K562 (cell line): Measurements from ENCODE around the gene MAZ. TPM values are rescaled to one million over a fixed set of nuclear protein-coding genes. Genes with fewer than 3 reads are reported as not detected.
"Not testable (repeated sequence)": the region's sequence is repeated elsewhere in the genome, so short reads cannot be mapped to it uniquely, and the experiment has no call there.

Source experiments
- ATAC-seq: fragments of 200-7000 bp; cut with Tn5 transposase; 3 replicates; pipeline ENCODE4 v1.9.1; 2020; ENCODE audit warnings: moderate library complexity
- BruUV-seq: library from RNA; stranded (reverse); fragments of 400-500 nt; replicated peaks from 2 replicates; lab custom pipeline; 2021; lab: Mats Ljungman, UMichigan
- CTCF ChIA-PET: fragments of 300-600 bp; formaldehyde crosslinking; extraction: SDS; loops from one replicate; lab custom pipeline; 2021; ENCODE audit warnings: low intra/inter-chr PET ratio; lab: Yijun Ruan, JAX
- POLR2A ChIA-PET: fragments of 300-600, 350-650 bp; sonication (Branson Sonifier 250); formaldehyde crosslinking; extraction: SDS; loops from one replicate; lab custom pipeline; 2021; ENCODE audit warnings: antibody characterized with exemption, inconsistent platforms; lab: Yijun Ruan, JAX
- DNase-seq, 4 experiments: peaks; one replicate each; pipeline versions ENCODE4 v3.0.0 to v3.0.0-alpha.2; 2011 to 2018; ENCODE audit warnings: low spot score in 3 of 4, mixed read lengths in 3 of 4; ENCODE audit errors: extremely low read depth in 1 of 4
- FAIRE-seq: peaks from 2 replicates; lab custom pipeline; 2011; peaks lifted over from hg19 to GRCh38; lab: Jason Lieb, UNC
- H2AFZ ChIP-seq: 2 replicates; pipeline ENCODE4 v1.6.0; 2011; ENCODE audit warnings: low read depth, low read length, control low read depth, inconsistent platforms
- H3K27ac ChIP-seq: fragments of 200-600 bp; 3 replicates; pipeline ENCODE4 v1.8.0; 2011; ENCODE audit warnings: low read depth, mild to moderate bottlenecking, control low read depth, inconsistent platforms, low read length, moderate library complexity, mixed read lengths; ENCODE audit errors: extremely low read depth
- H3K27me3 ChIP-seq, 2 experiments: fragments of 300-600 bp in 1 of 2; 2 replicates in 1 of 2; 3 replicates in 1 of 2; pipeline versions ENCODE4 v1.6.0 to v1.8.0; 2011; ENCODE audit warnings: inconsistent platforms in 2 of 2, low read length in 2 of 2, mild to moderate bottlenecking in 1 of 2, mixed read lengths in 1 of 2, moderate library complexity in 1 of 2; ENCODE audit not compliant: control insufficient read depth in 2 of 2, insufficient read depth in 2 of 2
- H3K36me3 ChIP-seq: fragments of 300-600 bp; 3 replicates; pipeline ENCODE4 v1.8.0; 2011; ENCODE audit warnings: mild to moderate bottlenecking, low read length, inconsistent platforms; ENCODE audit not compliant: control insufficient read depth, insufficient read depth
- H3K4me1 ChIP-seq, 2 experiments: fragments of 200-600 bp in 1 of 2; replicated peaks in 1 of 2; 2 replicates in 1 of 2; 3 replicates in 1 of 2; pipeline versions ENCODE4 v1.5.1 to v1.8.0; 2011; ENCODE audit warnings: inconsistent platforms in 2 of 2, low read length in 2 of 2, mild to moderate bottlenecking in 1 of 2, mixed read lengths in 1 of 2, moderate library complexity in 1 of 2; ENCODE audit not compliant: control insufficient read depth in 2 of 2, insufficient read depth in 2 of 2
- H3K4me2 ChIP-seq: 2 replicates; pipeline ENCODE4 v1.6.1; 2011; ENCODE audit warnings: low read length, control low read depth, inconsistent platforms, mixed read lengths; ENCODE audit not compliant: insufficient read depth
- H3K4me3 ChIP-seq: fragments of 200-600 bp; sonication (generic), shearing (Covaris generic); 2 replicates; pipeline ENCODE4 v1.5.1; 2016; ENCODE audit warnings: control low read depth, inconsistent platforms
- H3K79me2 ChIP-seq: fragments of 200-600 bp; 3 replicates; pipeline ENCODE4 v1.8.0; 2011; ENCODE audit warnings: low read length, inconsistent platforms; ENCODE audit not compliant: control insufficient read depth, insufficient read depth
- H3K9ac ChIP-seq, 2 experiments: 2 replicates each; pipeline versions ENCODE4 v1.6.0 to v1.6.1; 2011; ENCODE audit warnings: low read depth in 2 of 2, low read length in 2 of 2, control low read depth in 1 of 2, inconsistent platforms in 1 of 2, mild to moderate bottlenecking in 1 of 2, mixed read lengths in 1 of 2; ENCODE audit not compliant: insufficient read depth in 1 of 2
- H3K9me1 ChIP-seq: one replicate; pipeline ENCODE4 v1.6.0; 2011; ENCODE audit warnings: inconsistent platforms, mild to moderate bottlenecking, low read length, moderate library complexity; ENCODE audit not compliant: control insufficient read depth, insufficient read depth
- H3K9me3 ChIP-seq: replicated peaks from 2 replicates; pipeline ENCODE4 v1.5.1; 2011; ENCODE audit warnings: low read depth, low read length, inconsistent platforms; ENCODE audit not compliant: control insufficient read depth, insufficient read depth
- H4K20me1 ChIP-seq: replicated peaks from 2 replicates; pipeline ENCODE4 v1.6.1; 2011; ENCODE audit warnings: low read length, inconsistent platforms, mixed read lengths; ENCODE audit not compliant: control insufficient read depth, insufficient read depth
- USF1 ChIP-seq: sonication (generic); formaldehyde crosslinking; IDR thresholded peaks from 2 replicates; pipeline ENCODE4 v1.9.0; 2022; ENCODE audit warnings: mild to moderate bottlenecking, missing genetic modification reagents
- ZNF3 ChIP-seq: fragments of 250-450 bp; sonication (Bioruptor Pico); IDR thresholded peaks from 2 replicates; pipeline ENCODE4 v1.5.0; 2021; ENCODE audit warnings: mild to moderate bottlenecking, moderate library complexity
- WGBS: fragments of 100-300 bp; shearing (Covaris generic); methylation state at CpG from one replicate; pipeline ENCODE4 v1.1.6; 2016; ENCODE audit warnings: low coverage, mixed read lengths; ENCODE audit not compliant: insufficient coverage; ENCODE audit errors: missing lambda C conversion rate; 5-methylcytosine and 5-hydroxymethylcytosine counted together
- in situ Hi-C: fragments of 300-500 bp; cut with MboI; formaldehyde crosslinking; loops from 4 replicates; pipeline ENCODE4 v1.15.0; 2018; ENCODE audit warnings: inconsistent platforms, mixed read lengths
- intact Hi-C: fragments of 100-400 bp; cut with micrococcal nuclease; formaldehyde crosslinking; loops from 2 replicates; pipeline ENCODE4 v1.14.2; 2022
- polyA plus RNA-seq, 8 experiments: library from polyadenylated mRNA; depleted of rRNA in 4 of 8; stranded (reverse) in 5 of 8; unstranded in 3 of 8; fragments of >200 nt; fragmentation: Nextera tagmentation in 2 of 8; fragmentation: Illumina TruSeq in 1 of 8; extraction: Ambion mirVana in 2 of 8; extraction: Trizol in 1 of 8; gene quantifications; 2 replicates each; pipeline versions ENCODE4 v1.2.1 to v1.2.3, GENCODE V29; 2011 to 2014; ENCODE audit warnings: inconsistent platforms in 1 of 8, missing spikeins in 1 of 8
- total RNA-seq, 7 experiments: library from RNA; depleted of rRNA in 6 of 7; stranded (reverse); fragments of >200 nt in 6 of 7; fragmentation: Illumina TruSeq in 2 of 7; extraction: Trizol in 2 of 7; gene quantifications; 2 replicates each; pipeline versions ENCODE4 v1.2.1 to v1.2.3, GENCODE V29; 2011 to 2021; ENCODE audit warnings: low replicate concordance in 1 of 7

Gene MAZ
- total and polyA plus RNA-seq, 9 of the 15 experiments (the other 6 are each of a cell fraction or from before 2014, with no cell fraction given), result 45.4 to 532 (median 250) TPM

- no peak for TF ChIP-seq USF1 (CRISPR knock-in tag)
- no peak for TF ChIP-seq ZNF3 (CRISPR knock-in tag)
Observed at GRCh38 chr16:29784901-29785500, 21.3 kb upstream of the MAZ start (continued).

- Histone ChIP-seq H3K4me1 (peaks cover 12 to 14% of the 10 kb centered on the region in 2 experiments), H3K79me2 (peaks cover 24% of the 10 kb centered on the region)
- H3K9me1 ChIP-seq, CTCF ChIA-PET, H2AFZ ChIP-seq, H4K20me1 ChIP-seq, H3K27me3 ChIP-seq, H3K4me2 ChIP-seq, H3K9me3 ChIP-seq, in situ Hi-C loops, DNase-seq, FAIRE-seq, H3K4me3 ChIP-seq, BruUV-seq, H3K9ac ChIP-seq, H3K27ac ChIP-seq, H3K36me3 ChIP-seq, ATAC-seq: not testable (repeated sequence)
- intact Hi-C loops, result loop anchor here (10.0 kb wide), 1 partner anchor 82 kb away; no protein-coding TSS in a partner anchor
- POLR2A ChIA-PET, result interaction anchor here (0.7 to 1.8 kb wide), 2 partner anchors 17 to 35 kb away, joined by 4 to 6 read pairs; no protein-coding TSS in a partner anchor
- 26% methylated on average over 4 of the region's 4 CpGs for WGBS
Observed at GRCh38 chr16:29787155-29787554, 19.2 kb upstream of the MAZ start.
